ENCODE data around the gene INSRR.

GRCh38 chr1:156804026-156804425 is 54.9 kb downstream of the INSRR start:
- TF ChIP-seq CTCF (IDR thresholded peaks at IDR 0.05 in 8 of 11, conservative IDR thresholded peaks at IDR 0.05 in 3 of 11) = no peak
- TF ChIP-seq POLR2AphosphoS5 (IDR thresholded peaks at IDR 0.05) = no peak
- no peak for TF ChIP-seq POLR2A (IDR thresholded peaks at IDR 0.05)
